GM18511 (cell line): ENCODE results near the gene MGST1.

Experiments used
- ATAC-seq: cut with Tn5 transposase; IDR thresholded peaks from one replicate; pipeline ENCODE4 v1.9.1; 2021; ENCODE audit warnings: mild to moderate bottlenecking, moderate library complexity; ENCODE audit not compliant: unreplicated experiment

Gene MGST1, protein sequence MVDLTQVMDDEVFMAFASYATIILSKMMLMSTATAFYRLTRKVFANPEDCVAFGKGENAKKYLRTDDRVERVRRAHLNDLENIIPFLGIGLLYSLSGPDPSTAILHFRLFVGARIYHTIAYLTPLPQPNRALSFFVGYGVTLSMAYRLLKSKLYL

DNA sequence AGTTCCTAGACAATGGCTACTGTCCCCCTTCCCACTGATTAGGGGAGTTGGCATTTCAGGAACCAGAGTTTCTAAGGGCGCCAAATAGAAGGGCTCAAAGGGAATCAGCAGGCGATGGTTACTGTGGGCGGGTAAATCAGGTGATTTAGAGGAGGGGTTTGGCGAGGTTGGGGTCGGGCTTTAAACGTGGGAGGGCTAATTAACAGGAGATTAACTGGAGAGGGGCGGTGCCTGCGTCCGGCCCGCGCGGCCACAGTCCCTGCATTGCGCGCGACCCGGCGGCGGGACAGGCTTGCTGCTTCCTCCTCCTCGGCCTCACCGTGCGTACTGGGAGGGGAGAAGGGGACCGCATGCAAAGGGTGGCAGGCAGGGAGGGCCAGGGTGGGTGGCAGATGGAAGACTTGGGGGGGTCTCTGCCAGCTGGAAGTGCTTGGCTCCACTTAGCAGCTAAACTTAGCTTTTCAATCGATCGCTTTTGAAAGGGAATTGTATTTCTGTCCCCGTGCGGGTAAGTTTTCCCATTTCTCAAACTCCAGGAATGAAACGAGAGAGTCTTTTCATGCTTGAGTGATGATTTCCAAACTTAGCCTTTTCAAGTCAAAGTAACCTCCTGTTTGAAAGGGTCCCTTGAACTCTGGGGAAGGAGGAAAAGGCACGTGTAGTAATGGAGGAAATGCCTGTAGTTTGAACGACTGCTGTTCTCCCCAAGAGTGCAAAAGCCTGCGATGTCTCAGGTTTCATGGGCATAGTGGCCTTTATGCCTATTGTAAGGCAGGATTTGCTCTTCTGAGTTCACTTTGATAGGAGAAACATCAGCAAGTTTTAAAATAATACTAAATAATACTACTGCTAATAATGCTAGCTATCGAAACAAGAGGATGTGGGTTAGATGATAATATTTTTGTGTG, at the start of gene MGST1:
MGST1 (plus strand) TSS at position 255 of the 908 bp plus-strand sequence. CDS start 6,608 bp downstream, outside the sequence.
- ATAC-seq, result peak; percentile 58

DNA sequence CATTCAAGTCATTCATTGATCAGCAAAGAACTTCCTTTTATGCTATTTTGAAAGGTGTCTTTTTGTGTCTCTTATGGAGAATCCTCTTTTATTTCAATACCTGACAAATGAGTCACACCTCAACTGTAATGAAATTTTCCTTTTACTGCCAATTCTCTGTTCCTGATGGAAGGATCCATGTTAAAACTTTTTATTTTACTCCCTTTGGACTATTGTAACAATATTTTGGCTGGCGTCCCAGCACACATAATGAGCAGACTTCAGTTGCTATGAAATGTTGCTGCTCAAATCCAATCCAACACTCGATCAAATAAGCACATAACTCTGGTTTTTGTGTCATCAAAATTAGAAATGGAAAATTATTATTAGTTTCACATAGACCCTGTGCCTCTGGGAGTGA, 48.0 kb upstream of the MGST1 start:
- no peak for ATAC-seq

DNA sequence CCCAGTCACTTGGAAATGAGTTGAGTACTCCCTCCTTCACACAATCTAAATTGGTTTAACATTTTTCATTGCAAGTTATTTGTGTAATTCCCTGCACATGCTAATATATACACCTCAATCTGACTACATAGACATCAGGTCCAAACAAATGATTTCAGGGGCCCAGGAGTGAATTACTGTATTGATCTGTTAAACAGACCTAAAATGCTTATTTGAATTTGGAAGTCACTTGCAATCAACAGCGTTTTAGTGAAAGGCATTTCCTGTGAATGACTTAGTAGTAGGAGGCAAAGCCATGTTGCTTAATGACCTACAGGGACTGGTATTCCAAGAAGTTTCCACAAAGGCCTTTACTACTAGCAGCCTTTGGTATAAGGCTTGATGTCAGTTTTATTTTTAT, 47.3 kb upstream of the MGST1 start:
- ATAC-seq, result no peak

DNA sequence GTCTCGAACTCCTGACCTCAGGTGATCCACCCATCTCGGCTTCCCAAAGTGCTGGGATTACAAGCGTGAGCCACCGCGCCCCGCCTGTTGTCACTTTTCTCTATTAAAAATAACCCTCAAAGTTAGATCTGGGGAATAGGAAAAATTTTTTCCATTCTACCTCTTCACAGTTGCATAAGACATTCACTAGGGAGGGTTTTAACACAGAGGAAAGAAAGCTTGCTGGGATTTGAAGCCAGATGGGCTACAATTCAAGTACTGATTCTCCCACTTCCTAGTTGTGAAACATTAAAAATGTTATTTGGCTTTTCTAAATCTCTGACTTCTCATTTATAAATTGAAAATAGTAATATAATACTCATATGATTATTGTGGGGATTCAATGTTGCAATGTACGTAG, 46.7 kb upstream of the MGST1 start:
- ATAC-seq, result no peak

DNA sequence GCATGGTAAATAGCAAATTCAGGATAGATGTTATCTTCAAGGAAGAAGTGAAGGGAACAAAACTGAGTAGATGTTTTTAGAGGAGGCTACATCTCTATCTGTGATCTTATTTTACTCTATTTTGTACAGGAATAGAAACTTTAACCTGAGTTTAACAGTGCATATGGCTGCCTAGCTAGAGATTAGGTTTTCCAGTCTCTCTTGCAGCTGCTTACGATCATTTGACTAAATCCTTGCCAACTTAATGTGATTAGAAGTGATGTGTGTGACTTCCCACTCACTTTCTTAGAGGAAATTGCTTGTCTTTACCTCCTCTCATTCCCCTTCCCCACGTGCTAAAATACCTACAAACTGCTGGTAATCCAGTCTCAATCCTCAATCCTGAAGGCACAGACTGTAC, 43.5 kb upstream of the MGST1 start:
- ATAC-seq, result no peak

DNA sequence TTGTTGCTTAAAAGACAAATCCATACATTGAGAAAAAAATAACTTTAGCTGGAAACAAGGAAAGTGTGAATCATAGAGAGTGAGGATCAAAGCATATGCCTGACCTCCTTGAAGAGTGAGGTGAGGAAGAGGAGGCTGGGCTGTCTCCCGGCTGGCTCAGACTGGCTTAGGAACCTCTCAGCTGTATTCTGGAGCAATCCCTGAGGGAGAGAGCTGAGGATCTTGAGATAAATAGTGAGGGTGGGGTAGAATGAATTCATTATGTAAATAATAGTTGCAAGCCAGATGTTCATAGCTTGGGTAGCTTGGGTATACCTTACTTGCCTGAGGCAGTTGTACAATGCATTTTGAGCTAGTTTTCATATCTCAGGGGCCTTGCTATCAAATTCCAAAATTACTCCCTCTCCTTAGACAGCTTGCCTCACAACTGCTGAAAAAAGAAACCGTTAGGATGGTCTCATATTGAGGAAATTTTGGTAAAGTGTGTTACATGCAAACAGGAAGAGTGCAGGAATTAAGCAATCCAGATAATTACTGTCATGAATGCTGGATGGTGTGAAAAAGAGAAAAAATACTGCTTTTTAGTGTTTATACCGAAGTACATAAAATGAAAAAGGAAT, 39.5 kb upstream of the MGST1 start:
- no peak for ATAC-seq

DNA sequence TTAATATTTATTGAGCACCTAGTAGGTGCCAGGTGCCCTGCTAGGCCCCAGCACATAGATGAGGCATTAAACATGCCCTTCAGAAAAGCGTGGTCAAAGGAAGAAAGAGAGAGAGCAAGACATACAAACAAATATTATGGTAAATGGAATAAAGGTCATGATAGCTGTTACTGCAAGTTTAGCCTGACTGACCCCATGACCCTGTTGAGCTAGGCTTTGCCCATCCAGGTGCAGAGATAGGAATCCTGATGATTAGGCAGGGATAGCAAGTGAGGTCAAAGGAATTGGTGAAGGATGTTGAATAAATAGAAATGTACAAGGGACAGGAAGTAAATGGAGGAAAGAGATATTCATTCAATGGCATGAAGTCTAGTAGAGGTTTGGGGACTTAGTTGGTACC, 36.5 kb upstream of the MGST1 start:
- no peak for ATAC-seq

DNA sequence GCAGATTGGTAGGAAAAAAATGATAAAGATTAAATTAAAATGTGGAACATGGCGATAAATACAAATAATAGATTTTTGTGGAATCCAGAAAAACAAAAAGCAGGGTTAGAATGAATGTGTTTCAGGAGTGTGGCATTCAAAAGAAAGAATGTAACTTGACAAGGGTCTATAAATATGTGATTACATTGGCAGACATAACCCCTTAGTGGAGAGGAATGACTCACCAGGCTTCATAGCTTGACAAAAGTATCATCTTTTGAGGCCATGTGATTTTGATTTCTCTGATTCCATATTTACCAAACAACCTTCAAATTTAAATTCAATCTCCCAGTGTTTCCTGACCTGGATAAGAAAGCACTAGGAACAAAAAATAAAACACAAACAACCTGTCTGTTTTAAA, 24.4 kb upstream of the MGST1 start:
- ATAC-seq, result no peak

DNA sequence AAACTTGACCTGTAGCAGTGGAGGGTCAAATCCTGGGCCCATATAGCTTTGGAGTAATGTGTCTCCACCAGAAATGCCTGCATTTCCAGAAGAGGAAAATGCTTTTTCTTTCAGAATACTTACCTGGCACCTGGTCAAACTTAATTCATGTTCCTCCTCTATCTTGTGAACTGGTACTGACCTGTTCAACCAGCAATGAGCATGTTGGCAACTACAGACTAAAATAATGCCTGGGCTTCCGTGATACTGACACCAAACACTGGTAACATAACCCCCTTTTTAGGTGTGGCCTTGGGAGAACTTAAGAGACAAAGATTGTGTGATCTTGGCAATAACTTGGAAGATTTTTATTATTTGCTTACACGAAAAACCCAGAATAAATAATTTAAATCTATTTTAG, 23.8 kb upstream of the MGST1 start:
- no peak for ATAC-seq

DNA sequence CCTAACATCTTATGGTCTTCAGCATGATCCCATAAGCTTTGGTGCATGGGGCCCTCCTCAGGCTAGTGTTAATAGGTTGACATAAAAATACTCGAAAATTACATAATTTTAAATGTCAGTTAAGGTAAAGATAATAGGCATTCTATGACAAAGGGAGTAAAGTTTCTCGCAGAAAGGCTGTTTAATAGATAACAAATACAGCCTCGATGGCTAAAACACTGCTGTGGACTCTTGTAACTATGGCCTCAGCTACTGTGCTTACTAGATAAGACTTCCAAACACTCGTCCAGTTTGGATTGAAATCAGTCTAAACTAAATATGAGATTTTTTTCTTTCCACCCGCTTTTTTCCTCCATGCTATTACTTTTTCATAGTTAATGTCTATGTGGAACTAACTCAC, 23.2 kb upstream of the MGST1 start:
- no peak for ATAC-seq

DNA sequence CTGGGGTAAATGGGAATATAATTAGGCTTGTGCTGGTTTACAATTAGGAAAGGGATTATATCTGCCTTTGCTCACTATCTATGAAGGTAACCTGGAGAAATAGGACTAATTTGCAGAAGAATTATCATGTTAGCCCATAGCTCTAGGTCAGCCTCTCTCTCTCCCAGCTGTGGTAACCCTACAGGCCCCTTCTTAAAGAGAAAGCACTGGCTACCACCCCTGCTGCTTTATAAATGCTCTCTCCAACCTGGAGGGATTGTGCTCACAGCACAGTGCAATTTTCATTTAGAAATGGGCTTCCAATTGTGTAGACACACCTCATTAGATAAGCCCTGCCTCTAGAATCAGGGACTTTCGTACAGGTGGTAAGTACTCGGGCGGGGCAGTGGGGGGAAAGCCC, 22.7 kb upstream of the MGST1 start:
- no peak for ATAC-seq

DNA sequence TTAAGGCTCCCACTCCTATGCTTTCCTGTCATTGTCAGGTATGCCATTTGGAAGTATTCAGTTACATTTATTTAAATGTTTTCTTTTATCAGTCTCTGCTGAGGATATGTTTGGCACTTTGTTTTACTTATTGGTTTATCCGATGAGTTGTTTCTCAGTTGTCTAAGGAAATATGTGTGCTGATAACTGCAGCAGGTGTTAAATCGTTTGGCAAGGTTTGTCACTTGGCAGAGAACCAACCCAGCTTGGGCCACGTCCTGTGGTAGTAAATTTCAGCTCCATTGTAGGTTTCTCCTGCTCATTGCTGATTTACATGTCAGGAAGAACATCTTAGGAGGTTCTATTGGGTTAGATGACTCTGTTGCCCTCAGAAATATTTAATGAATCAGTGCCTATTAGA, 22.0 kb upstream of the MGST1 start:
- no peak for ATAC-seq

DNA sequence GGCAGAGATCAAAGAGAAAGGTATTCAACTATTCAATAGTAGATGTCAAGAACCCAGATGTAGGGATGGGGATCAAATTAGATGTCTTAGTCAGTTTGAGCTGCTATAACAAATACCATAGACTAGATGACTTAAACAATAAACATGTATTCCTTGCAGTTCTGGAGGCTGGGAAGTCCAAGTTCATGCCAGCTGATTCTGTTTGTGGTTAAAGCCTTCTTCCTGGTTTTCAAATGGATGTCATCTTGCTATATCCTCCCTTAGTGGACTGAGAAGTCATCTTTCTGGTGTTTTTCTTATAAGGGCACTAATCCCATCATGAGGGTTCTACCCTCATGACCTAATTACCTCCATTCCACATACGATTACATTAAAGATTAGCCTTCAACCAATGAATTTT, 19.5 kb upstream of the MGST1 start:
- no peak for ATAC-seq

DNA sequence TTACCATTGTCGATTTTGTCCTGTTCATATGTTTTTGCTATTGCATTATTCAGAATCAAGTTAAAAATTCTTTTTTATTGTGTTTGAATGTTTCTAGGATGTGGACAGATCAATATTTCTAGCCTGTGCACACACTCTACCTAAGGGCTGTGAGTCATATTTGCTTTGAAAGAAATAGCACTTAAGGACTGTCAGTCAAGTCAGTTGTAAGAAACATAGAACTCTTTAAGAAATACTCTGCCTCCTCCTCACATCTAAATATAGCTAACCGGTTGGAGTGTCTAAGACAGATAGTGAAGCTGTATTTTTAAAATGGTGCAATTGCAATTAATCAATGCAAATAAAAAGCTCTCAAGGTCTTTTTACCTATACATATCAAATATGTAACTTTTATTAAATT, 17.9 kb upstream of the MGST1 start:
- no peak for ATAC-seq

DNA sequence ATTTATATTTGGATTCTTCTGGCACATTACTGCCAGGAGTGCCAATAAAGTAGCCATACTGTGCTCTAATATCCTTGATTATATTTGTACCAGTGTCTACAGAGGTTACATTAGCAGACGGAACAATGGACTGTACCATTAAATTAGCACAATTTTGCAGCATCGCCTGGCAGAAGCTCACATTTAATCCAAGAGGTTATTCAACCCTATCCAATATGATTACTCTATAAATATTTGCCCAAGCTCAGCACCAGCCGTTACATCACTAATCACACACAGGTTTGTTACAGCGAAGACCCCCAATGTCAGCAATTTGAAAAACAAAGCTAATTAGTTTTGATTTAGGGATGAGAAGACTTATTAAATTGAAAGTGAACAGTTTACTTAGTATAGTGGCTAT, 16.9 kb upstream of the MGST1 start:
- no peak for ATAC-seq

DNA sequence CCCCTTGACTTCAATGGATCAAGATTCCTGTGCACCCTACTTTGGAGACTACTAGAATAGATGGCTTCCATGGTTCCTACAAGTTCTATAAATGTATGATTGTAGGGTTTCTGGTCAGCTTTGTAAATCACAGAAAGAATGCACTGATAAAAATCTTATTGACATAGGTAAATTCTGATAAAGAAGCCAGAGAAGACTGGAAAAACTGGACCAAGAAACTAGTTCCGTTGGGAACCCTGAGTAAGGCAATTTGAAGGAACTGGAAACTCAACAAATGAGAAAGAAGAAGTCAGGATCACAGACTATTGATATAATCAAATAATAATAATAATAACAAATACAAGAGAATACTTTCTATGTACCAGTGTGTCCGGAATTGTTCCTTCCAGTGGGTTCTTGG, 15.4 kb upstream of the MGST1 start:
- ATAC-seq, result no peak

DNA sequence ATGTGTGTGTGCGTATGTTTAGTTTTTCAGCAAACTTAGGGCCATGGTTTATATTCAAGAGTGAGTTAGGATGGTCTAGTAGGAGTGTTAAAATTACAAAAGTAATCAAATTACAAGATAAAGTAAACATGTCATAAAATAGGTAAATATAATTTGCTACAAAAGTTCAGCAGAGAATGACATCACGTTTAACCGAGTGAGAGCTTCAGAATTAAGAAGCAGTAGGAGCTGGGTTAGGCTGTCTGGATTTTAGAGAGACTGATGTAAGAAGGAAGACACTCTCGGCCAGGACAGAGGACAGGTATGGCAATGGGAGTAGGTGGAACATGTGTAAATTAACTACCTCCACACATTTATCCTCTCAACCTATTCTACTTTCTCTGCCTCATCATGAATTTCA, 11.6 kb upstream of the MGST1 start:
- no peak for ATAC-seq

DNA sequence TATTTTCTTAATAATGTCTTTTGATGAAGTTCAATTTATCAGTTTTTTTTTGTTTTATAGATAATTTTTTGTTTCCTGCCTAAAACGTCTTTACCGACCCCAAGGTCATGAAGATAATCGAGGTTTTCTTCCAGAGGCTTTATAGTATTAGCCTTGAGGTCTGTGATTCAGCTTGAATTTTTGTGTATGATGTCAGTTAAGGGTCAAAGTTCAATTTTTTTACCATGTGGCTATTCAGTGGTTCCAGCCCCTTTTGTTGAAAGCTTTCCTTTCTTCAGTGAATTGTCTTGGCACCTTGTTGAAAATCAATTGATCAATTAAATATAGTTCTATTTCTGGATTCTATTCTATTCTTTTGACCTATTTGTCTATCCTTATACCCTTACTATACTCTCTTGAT, 3.2 kb upstream of the MGST1 start:
- ATAC-seq, result no peak

DNA sequence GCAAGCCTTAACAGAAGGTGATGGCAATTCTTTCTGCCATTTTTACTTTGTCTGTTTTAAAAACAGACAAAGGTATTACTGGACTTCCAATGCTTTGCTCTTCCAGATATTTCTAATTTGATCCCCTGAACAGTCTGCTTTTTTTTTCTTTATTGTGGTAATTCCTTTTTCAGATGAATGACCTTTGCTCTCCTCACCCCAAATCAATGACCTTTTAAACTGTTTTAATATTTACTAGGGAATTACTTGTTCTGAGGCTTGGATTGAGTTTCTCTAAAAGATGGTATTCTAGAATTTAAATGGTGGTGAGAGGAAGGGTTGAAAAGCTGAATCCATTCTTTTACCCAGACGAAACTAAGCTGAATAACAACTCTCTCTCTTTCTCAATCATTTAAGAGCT, 2.3 kb upstream of the MGST1 start:
- ATAC-seq, result no peak

DNA sequence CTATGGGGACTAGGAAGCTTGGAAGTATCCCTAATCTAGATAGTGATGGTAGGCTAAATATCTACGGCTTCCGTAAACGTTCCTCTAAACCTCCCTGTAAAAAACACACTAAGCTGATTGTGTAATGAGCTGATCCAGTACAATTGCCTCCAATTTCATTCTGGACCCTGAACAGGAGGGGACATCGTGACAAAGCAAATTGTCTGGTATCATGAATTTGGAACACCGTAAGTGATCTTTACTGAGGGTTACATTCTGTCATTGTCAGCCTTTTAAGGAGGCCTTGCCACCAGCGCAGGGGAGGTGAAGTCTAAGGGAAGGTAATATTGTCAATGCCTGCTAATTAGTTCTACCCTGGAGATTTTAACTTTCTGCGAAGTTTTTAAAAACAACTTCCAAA, 487 bp upstream of the MGST1 start:
- ATAC-seq, result no peak

DNA sequence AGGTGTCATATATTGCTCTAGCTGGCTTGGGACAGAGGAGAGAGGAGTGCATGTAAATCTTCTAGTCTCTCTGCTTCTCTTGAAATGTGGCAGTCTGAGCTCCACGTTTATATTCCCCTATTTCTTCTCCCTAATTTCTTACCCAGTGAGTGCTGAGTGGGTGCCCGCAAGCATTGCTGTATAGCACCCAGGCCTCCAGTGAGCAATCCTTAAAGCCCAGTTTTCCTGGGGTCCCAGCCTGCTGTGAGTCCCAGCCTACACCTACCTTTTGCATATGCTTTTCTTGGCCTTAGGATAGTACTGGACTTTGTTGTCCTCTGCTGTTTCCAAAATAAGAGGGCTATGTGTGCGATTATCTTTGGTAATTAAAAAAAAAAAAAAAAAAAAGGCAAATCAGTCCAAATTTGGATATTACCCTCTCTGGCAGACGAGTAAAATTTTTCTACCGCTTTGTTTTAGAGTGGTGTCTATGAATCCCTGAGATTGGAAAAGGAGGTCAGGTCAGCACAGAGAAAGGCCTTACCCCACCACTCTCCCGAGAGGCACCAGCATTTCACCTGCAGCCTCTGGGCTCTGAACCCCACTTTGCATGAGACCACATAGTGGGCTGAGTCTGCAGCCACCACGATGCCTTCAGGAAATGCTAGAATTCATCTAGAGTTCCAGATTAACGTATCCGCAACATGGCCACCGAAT, 1.1 kb downstream of the MGST1 start:
- ATAC-seq, result peak; percentile 50

DNA sequence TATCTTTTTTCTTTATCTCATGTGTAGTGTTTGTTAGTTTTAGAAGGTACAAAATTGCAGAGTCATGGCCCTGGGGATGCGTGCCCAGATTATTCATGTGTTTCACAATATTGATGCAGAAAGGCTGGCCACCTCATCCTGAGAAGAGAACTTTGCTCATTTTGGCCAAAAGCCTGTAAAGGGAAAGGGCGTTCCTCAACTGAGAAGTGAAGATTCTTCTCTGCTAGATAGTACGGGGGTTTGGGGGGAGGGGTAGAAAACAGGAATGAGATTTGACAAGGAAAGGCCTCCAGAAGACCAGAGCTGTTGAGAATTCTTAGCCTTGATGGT, 1.7 kb downstream of the MGST1 start:
- ATAC-seq, result peak; percentile 38
